Measurements from ENCODE around the gene ZNF839. TPM values are rescaled to one million over a fixed set of nuclear protein-coding genes. Genes with fewer than 3 reads are reported as not detected.
"Not testable (repeated sequence)": the region's sequence is repeated elsewhere in the genome, so short reads cannot be mapped to it uniquely, and the experiment has no call there.

The ZNF839 gene
- total RNA-seq, 2 donors from 2014 or later = 8.2 to 11.2 TPM

GRCh38 chr14:102320671-102321455 is 1.3 kb downstream of the ZNF839 start:
- Mint-ChIP-seq H3K36me3 (ENCODE audit: low read depth) (peaks cover 17% of the 10 kb centered on the region), H3K4me1 (peaks cover 21% of the 10 kb centered on the region), H3K27ac (peak overlapping the region; percentile 100), H3K4me3 (peak overlapping the region; percentile 99), H3K27me3 (no peaks in the 10 kb centered on the region), H3K9me3 (no peaks in the 10 kb centered on the region)
- no peak for ATAC-seq (replicated peaks)

DNA sequence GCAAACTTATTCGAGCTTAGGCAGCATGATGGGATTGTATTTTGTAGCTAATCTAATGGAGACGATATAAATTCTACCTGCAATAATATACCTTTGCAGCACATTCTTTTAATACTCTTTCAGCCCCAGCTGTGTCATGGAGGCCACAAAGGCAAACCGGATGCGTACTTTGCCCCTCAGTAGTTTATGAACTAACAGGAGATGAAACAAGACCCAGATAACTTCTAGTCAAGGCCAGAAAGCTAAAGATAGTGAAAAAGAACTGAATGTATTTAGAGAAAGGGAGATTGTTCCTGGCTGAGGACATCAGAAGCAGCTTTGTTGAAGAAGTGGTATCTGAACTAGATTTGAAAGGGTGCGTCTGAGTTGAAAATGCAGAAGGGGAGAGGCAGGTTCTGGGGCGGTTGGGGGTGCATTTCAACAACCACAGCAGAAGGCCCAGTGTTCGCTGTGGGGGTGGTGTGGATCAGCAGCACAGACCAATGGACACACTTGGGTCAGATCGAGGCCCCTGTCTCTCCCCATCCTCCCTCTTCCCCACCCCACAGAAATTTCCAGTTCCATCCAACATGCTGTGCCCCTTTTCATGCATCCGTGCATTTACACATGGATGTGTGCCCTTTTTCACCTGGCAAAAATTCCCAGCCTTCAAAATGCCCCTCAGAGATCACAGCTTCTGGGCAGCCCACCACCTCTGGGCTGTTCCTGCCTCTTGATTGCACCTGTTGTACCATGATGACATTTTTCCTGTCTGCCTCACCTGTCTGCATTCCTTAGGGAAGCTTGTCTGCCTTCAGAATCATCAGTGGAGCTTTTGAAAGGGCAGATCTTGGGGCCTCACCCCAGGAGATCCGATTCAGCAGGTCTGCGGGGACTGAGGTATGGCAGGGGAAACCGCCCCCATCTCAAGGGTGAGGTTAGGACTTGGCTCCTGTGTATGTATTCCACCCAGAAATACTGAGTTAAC is 2.2 kb downstream of the ZNF839 start:
- Mint-ChIP-seq H3K27ac (no peak overlapping the region), H3K4me3 (no peak overlapping the region), H3K9me3 (no peaks in the 10 kb centered on the region), H3K27me3 (no peaks in the 10 kb centered on the region), H3K36me3 (ENCODE audit: low read depth) (peaks cover 20% of the 10 kb centered on the region), H3K4me1 (peaks cover 18% of the 10 kb centered on the region)
- no peak for ATAC-seq (replicated peaks)

DNA sequence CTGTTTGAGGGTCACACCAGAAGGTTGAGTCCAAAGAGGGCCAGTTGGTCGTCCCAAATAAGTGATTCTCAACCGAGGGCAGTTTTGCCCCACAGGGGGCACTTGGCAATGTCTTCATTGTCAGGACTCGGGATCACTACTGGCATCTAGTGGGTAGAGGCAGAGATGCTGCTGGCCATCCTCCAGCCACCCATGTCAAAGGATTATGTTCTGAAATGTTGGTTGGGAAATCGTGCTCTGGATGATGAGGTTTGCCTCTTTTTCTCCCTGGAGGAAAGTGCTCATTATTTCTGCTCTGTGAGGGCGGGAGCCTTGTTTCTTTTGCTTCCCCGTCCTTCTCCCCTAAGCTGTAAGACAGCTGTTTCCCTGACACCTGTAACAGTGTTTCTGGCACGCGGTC is 3.6 kb downstream of the ZNF839 start:
- Mint-ChIP-seq H3K9me3 (no peaks in the 10 kb centered on the region), H3K27me3 (no peaks in the 10 kb centered on the region), H3K36me3 (ENCODE audit: low read depth) (peaks cover 6% of the 10 kb centered on the region), H3K27ac (no peak overlapping the region), H3K4me3 (no peak overlapping the region), H3K4me1 (peaks cover 6% of the 10 kb centered on the region)
- ATAC-seq (replicated peaks) = no peak

DNA sequence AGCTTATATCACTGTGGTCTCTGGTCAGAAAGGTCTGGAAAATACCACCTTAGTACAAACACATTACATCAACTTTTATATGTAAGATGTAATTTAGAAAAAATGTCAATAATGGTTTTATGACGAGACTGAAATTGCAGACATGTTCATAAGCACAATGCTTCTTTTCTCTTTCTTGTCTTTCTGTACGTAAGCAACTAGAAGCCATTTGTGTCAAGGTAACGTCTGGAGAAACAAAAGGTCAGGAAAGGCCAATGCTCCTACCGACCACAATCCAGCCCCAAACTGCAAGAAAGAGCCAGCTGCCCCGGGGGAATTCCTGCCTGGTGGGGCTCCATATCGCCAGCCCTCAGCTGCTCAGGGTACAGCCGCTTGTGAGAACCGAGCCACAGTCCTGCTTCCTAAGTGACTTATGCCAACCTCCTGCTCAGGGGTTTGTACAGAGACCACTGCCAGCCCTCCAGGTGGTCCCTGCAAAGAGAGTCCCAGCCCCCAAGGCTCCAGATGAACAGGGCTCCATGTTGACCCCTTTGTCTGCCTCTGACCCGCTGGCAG is 6.3 kb downstream of the ZNF839 start:
- H3K4me1 Mint-ChIP-seq = no peaks in the 10 kb centered on the region
- no peaks in the 10 kb centered on the region for H3K27me3 Mint-ChIP-seq
- peaks cover 6% of the 10 kb centered on the region for H3K36me3 Mint-ChIP-seq (ENCODE audit: low read depth)
- H3K9me3 Mint-ChIP-seq = no peaks in the 10 kb centered on the region
- no peak overlapping the region for H3K27ac Mint-ChIP-seq
- no peak overlapping the region for H3K4me3 Mint-ChIP-seq
- ATAC-seq (replicated peaks) = no peak

- no peaks in the 10 kb centered on the region for H3K9me3 Mint-ChIP-seq
- H3K27me3 Mint-ChIP-seq = no peaks in the 10 kb centered on the region
- H3K4me3 Mint-ChIP-seq = no peak overlapping the region
- no peak overlapping the region for H3K27ac Mint-ChIP-seq
- ATAC-seq (replicated peaks) = no peak
- H3K36me3 Mint-ChIP-seq (ENCODE audit: low read depth) = peaks cover 6% of the 10 kb centered on the region
- no peaks in the 10 kb centered on the region for H3K4me1 Mint-ChIP-seq
Measured at GRCh38 chr14:102326583-102326982, 7.0 kb downstream of the ZNF839 start.

DNA sequence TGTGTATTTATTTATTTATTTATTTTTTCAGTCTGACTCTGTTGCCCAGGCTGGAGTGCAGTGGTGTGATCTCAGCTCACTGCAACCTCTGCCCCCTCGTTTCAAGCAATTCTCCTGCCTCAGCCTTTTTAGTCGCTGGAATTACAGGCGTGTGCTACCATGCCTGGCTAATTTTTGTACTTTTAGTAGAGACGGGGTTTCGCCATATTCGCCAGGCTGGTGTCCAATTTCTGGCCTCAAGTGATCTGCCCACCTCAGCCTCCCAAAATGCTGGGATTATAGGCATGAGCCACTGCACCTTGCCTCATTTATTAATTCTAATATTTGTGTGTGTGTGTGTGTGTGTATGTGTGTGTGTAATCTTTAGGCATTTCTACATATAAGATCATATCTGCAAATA is 9.8 kb downstream of the ZNF839 start:
- not testable (repeated sequence) for H3K9me3 Mint-ChIP-seq; ATAC-seq (replicated peaks); H3K27me3 Mint-ChIP-seq; H3K4me1 Mint-ChIP-seq; H3K27ac Mint-ChIP-seq; H3K4me3 Mint-ChIP-seq
- H3K36me3 Mint-ChIP-seq (ENCODE audit: low read depth) = peaks cover 17% of the 10 kb centered on the region

DNA sequence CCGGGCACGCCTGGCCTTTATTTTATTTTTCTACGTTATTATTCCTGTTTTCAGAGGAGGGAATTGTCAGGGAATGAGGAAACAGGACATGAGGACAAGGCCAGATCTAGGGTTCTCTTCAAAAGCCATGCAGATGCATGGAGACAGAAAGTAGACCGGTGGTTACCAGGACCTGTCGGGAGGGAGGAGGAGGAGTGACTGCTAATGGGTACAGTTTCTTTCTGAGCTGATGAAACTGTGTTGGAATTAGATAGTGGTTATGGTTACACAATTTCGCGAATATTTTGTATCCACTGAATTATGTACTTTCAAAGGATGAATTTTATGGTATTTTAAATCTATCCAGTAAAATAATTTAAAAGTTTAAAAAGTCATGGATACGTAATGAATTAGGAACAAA is 11.3 kb downstream of the ZNF839 start:
- H3K27me3 Mint-ChIP-seq = no peaks in the 10 kb centered on the region
- peaks cover 25% of the 10 kb centered on the region for H3K36me3 Mint-ChIP-seq (ENCODE audit: low read depth)
- no peak overlapping the region for H3K27ac Mint-ChIP-seq
- no peak for ATAC-seq (replicated peaks)
- H3K4me1 Mint-ChIP-seq = no peaks in the 10 kb centered on the region
- H3K4me3 Mint-ChIP-seq = no peak overlapping the region
- H3K9me3 Mint-ChIP-seq = no peaks in the 10 kb centered on the region

GRCh38 chr14:102333390-102333789 is 13.8 kb downstream of the ZNF839 start:
- Mint-ChIP-seq H3K9me3 (no peaks in the 10 kb centered on the region), H3K4me1 (no peaks in the 10 kb centered on the region), H3K27me3 (no peaks in the 10 kb centered on the region), H3K4me3 (no peak overlapping the region), H3K36me3 (ENCODE audit: low read depth) (peaks cover 45% of the 10 kb centered on the region), H3K27ac (peak overlapping the region; percentile 32)
- no peak for ATAC-seq (replicated peaks)

DNA sequence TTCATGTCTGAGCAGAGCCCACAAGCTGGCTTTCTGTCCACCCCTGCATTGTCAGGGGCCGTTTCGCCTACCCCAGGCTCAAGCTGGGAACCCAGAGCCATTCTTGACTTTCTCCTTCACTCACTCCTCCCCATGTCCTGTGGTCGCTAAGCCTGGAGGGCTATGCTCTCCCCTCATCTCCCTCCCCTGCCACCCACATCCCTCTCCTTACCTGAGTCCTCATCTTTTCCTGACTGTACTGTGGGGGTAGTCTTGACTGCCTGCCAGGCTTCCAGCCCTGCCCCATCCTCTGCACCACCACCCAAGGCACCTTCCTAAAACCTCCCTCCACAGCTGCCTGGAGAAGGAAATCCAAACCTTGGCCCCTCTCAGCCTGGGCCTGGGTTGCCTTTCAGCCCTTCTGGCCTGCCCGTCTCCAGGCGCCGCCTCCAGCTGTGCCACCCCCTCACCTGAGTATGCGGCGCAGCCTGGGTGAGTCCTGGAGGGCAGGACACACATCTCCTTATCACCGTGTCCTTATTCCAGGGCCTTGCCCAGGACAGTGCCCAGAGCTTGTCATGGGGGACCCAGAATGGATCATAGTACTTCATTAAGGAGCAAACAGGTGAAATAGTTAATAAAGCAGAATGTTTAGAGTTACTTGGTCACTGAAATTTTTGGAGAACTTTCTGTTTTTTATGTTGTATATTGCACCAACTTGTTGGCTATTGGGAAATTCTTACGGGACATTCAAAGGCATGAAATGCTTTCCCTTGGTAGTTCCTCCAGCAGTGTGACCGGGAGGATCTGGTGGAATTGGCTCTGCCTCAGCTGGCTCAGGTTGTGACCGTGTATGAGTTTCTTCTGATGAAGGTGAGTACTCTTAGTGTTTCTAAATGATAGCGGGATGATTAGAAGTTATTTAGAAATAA is 14.5 kb downstream of the ZNF839 start:
- no peak for ATAC-seq (replicated peaks)
- H3K36me3 Mint-ChIP-seq (ENCODE audit: low read depth) = peaks cover 50% of the 10 kb centered on the region
- H3K4me3 Mint-ChIP-seq = no peak overlapping the region
- no peaks in the 10 kb centered on the region for H3K9me3 Mint-ChIP-seq
- no peaks in the 10 kb centered on the region for H3K27me3 Mint-ChIP-seq
- H3K4me1 Mint-ChIP-seq = no peaks in the 10 kb centered on the region
- H3K27ac Mint-ChIP-seq = peak overlapping the region; percentile 32

- no peak for ATAC-seq (replicated peaks)
- no peak overlapping the region for H3K27ac Mint-ChIP-seq
Measured at GRCh38 chr14:102335163-102335562, 15.6 kb downstream of the ZNF839 start.

DNA sequence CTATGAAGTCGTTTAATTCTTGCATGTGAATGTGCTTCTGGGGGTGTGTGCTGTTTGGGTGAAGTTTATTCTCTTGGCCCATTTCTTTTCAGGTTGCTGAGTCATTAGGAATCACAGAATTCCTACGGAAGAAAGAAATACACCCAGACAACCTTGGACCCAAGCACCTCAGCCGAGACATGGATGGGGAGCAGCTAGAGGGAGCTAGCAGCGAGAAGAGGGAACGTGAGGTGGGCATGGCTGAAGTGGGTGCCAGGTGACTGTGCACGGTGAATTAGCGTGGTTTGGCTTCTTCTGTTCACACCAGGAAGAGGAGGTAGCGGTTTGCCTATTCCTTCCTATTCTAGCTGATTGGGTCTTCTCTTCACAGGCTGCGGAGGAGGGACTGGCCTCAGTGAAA is 19.2 kb downstream of the ZNF839 start:
- H3K27me3 Mint-ChIP-seq = no peaks in the 10 kb centered on the region
- no peak overlapping the region for H3K27ac Mint-ChIP-seq

More at GRCh38 chr14:102335163-102335562, 15.6 kb downstream of the ZNF839 start:
- Mint-ChIP-seq H3K4me1 (no peaks in the 10 kb centered on the region), H3K27me3 (no peaks in the 10 kb centered on the region), H3K9me3 (no peaks in the 10 kb centered on the region), H3K36me3 (ENCODE audit: low read depth) (peaks cover 50% of the 10 kb centered on the region), H3K4me3 (no peak overlapping the region)

DNA sequence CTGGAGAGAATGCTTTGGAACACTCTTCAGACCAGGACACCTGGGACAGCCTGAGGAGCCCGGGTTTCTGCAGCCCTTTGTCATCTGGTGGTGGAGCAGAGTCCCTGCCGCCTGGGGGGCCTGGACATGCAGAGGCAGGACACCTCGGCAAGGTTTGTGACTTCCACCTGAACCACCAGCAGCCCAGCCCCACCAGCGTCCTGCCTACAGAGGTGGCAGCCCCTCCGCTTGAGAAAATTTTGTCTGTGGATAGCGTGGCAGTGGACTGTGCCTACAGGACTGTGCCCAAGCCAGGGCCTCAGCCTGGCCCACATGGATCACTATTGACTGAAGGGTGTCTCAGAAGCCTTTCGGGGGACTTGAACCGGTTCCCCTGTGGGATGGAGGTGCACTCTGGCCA is 22.0 kb downstream of the ZNF839 start:
- no peak for ATAC-seq (replicated peaks)
- Mint-ChIP-seq H3K4me1 (no peaks in the 10 kb centered on the region), H3K36me3 (ENCODE audit: low read depth) (peaks cover 80% of the 10 kb centered on the region), H3K27ac (no peak overlapping the region), H3K4me3 (no peak overlapping the region), H3K27me3 (no peaks in the 10 kb centered on the region), H3K9me3 (no peaks in the 10 kb centered on the region)

More for the DNA sequence above, 19.2 kb downstream of the ZNF839 start:
- peaks cover 76% of the 10 kb centered on the region for H3K36me3 Mint-ChIP-seq (ENCODE audit: low read depth)
- H3K4me1 Mint-ChIP-seq = no peaks in the 10 kb centered on the region
- no peaks in the 10 kb centered on the region for H3K9me3 Mint-ChIP-seq
- no peak for ATAC-seq (replicated peaks)
- H3K4me3 Mint-ChIP-seq = no peak overlapping the region

GRCh38 chr14:102342238-102342637 is 22.7 kb downstream of the ZNF839 start:
- H3K4me3 Mint-ChIP-seq = no peak overlapping the region
- no peak for ATAC-seq (replicated peaks)
- no peaks in the 10 kb centered on the region for H3K9me3 Mint-ChIP-seq
- H3K4me1 Mint-ChIP-seq = no peaks in the 10 kb centered on the region
- no peaks in the 10 kb centered on the region for H3K27me3 Mint-ChIP-seq
- H3K27ac Mint-ChIP-seq = no peak overlapping the region
- peaks cover 80% of the 10 kb centered on the region for H3K36me3 Mint-ChIP-seq (ENCODE audit: low read depth)

DNA sequence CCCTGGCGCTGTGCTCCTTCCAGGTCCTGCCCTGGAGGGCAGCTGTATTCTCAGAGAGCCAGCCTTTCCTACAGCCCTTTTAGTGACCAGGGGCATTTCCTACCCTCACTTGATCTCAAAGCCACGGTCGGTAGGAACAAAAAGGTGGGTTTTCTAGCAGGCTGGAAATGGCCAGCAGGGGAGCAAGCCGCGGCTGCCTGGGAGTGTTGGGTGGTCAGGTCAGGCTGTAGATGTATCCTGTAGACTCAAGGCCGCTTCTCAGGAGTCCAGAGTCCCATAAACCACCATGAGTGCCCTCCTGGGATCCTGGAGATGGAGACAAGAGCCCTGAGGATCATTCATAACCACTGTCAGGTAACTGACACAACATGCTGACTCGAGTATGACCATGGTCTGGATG is 24.5 kb downstream of the ZNF839 start:
- no peaks in the 10 kb centered on the region for H3K4me1 Mint-ChIP-seq
- H3K27ac Mint-ChIP-seq = no peak overlapping the region
- H3K9me3 Mint-ChIP-seq = no peaks in the 10 kb centered on the region
- H3K27me3 Mint-ChIP-seq = no peaks in the 10 kb centered on the region
- no peak for ATAC-seq (replicated peaks)
- no peak overlapping the region for H3K4me3 Mint-ChIP-seq
- H3K36me3 Mint-ChIP-seq (ENCODE audit: low read depth) = peaks cover 82% of the 10 kb centered on the region

Measured in activated T-helper 17 cell treated with anti-CD3 and anti-CD28 coated beads, Interleukin-2, amount 50 U/mL, for 72 hours (primary cell).